Measurements from ENCODE around the gene PPARD. TPM values are rescaled to one million over a fixed set of nuclear protein-coding genes. Genes with fewer than 3 reads are reported as not detected.

PPARD gene
- total RNA-seq, 2 donors from 2014 or later = 15.8 to 38.4 TPM

- Histone ChIP-seq H3K4me1 (ENCODE audit: control insufficient read depth in 1 of 2, low read depth in 2 of 2) (no peaks in the 10 kb centered on the region), H3K27me3 (replicated peaks; ENCODE audit: insufficient read depth) (no peaks in the 10 kb centered on the region), H3K36me3 (no peaks in the 10 kb centered on the region), H3K4me3 (no peak overlapping the region), H3K27ac (no peak overlapping the region), H3K9me3 (no peaks in the 10 kb centered on the region)
- TF ChIP-seq, protein P1, sequence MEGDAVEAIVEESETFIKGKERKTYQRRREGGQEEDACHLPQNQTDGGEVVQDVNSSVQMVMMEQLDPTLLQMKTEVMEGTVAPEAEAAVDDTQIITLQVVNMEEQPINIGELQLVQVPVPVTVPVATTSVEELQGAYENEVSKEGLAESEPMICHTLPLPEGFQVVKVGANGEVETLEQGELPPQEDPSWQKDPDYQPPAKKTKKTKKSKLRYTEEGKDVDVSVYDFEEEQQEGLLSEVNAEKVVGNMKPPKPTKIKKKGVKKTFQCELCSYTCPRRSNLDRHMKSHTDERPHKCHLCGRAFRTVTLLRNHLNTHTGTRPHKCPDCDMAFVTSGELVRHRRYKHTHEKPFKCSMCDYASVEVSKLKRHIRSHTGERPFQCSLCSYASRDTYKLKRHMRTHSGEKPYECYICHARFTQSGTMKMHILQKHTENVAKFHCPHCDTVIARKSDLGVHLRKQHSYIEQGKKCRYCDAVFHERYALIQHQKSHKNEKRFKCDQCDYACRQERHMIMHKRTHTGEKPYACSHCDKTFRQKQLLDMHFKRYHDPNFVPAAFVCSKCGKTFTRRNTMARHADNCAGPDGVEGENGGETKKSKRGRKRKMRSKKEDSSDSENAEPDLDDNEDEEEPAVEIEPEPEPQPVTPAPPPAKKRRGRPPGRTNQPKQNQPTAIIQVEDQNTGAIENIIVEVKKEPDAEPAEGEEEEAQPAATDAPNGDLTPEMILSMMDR (IDR thresholded peaks at IDR 0.05) = no peak
- no peak for DNase-seq (ENCODE audit: low spot score)
- ATAC-seq (ENCODE audit: insufficient number of reproducible peaks, low FRiP score, low read depth) = no peak
Measured at GRCh38 chr6:35401514-35401913, 59.2 kb downstream of the PPARD start.

GRCh38 chr6:35402136-35402855 lies 59.9 kb downstream of the PPARD start:
- TF ChIP-seq, protein P1 (IDR thresholded peaks at IDR 0.05) = no peak
- Histone ChIP-seq H3K4me1 (ENCODE audit: control insufficient read depth in 1 of 2, low read depth in 2 of 2) (no peaks in the 10 kb centered on the region), H3K27me3 (replicated peaks; ENCODE audit: insufficient read depth) (no peaks in the 10 kb centered on the region), H3K27ac (no peak overlapping the region), H3K36me3 (no peaks in the 10 kb centered on the region), H3K9me3 (no peaks in the 10 kb centered on the region), H3K4me3 (no peak overlapping the region)
- DNase-seq (ENCODE audit: low spot score) = no peak
- ATAC-seq (ENCODE audit: insufficient number of reproducible peaks, low FRiP score, low read depth) = no peak

GRCh38 chr6:35402856-35403191 lies 60.5 kb downstream of the PPARD start:
- no peaks in the 10 kb centered on the region for H3K36me3 ChIP-seq
- ATAC-seq (ENCODE audit: insufficient number of reproducible peaks, low FRiP score, low read depth) (no peak), DNase-seq (ENCODE audit: low spot score) (no peak)
- no peaks in the 10 kb centered on the region for H3K9me3 ChIP-seq
- no peak overlapping the region for H3K27ac ChIP-seq
- TF ChIP-seq, protein P1 (IDR thresholded peaks at IDR 0.05) = no peak
- no peaks in the 10 kb centered on the region for H3K27me3 ChIP-seq (replicated peaks; ENCODE audit: insufficient read depth)
- H3K4me1 ChIP-seq (ENCODE audit: control insufficient read depth in 1 of 2, low read depth in 2 of 2) = no peaks in the 10 kb centered on the region
- no peak overlapping the region for H3K4me3 ChIP-seq

GRCh38 chr6:35403544-35404442 lies 61.4 kb downstream of the PPARD start:
- Histone ChIP-seq H3K27me3 (replicated peaks; ENCODE audit: insufficient read depth) (no peaks in the 10 kb centered on the region), H3K36me3 (no peaks in the 10 kb centered on the region), H3K4me3 (no peak overlapping the region), H3K27ac (no peak overlapping the region), H3K4me1 (ENCODE audit: control insufficient read depth in 1 of 2, low read depth in 2 of 2) (no peaks in the 10 kb centered on the region), H3K9me3 (no peaks in the 10 kb centered on the region)
- ATAC-seq (ENCODE audit: insufficient number of reproducible peaks, low FRiP score, low read depth) (no peak), DNase-seq (ENCODE audit: low spot score) (no peak)
- TF ChIP-seq, protein P1 (IDR thresholded peaks at IDR 0.05) = no peak

GRCh38 chr6:35406711-35407485 lies 64.5 kb downstream of the PPARD start:
- H3K27ac ChIP-seq = no peak overlapping the region
- TF ChIP-seq, protein P1 (IDR thresholded peaks at IDR 0.05) = no peak
- H3K4me3 ChIP-seq = no peak overlapping the region
- H3K36me3 ChIP-seq = peaks cover under 1% of the 10 kb centered on the region
- no peaks in the 10 kb centered on the region for H3K27me3 ChIP-seq (replicated peaks; ENCODE audit: insufficient read depth)
- ATAC-seq (ENCODE audit: insufficient number of reproducible peaks, low FRiP score, low read depth) (no peak), DNase-seq (ENCODE audit: low spot score) (no peak)
- H3K4me1 ChIP-seq (ENCODE audit: control insufficient read depth in 1 of 2, low read depth in 2 of 2) = no peaks in the 10 kb centered on the region
- H3K9me3 ChIP-seq = no peaks in the 10 kb centered on the region

Measured in thoracic aorta (tissue), 2 donors.